ENCODE data around the gene PMM1.

DNA sequence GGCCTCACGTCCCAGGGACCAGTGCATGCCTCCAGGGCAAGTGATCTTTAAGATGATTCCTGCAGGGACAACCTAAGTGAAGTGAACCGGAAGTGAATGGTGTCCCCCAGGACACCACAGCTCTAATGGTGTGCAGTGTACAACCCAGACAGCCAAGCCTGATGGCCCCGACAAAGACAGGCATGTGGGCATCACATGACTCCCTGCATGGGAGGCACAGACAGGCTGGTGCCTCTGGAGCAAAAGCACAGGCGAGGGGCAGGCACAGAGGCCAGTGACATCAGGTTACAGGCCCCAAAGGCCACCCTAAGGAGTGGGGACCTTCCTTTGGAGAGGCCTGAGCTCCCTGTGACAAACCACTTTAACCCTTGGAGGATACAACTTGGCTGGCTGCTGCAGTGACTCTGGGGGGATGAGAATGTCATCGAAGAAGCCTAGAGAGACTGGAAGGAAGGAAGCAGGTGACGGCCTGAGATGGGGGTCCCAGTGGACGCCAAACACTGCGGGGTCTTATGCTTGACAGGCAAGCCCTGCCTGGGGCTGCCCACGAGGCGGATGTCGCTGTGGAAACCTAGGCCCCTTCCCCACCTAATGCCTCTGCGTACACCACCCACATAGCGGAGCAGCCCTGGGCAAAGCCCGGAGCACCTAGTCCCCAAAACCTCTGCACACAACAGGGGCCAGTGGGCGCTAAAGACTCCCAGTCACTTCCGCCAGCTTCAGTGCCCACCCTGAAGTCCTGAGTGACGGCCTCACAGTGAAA is 57.7 kb downstream of the PMM1 start:
- TF ChIP-seq POLR2AphosphoS5 (IDR thresholded peaks at IDR 0.05), result no peak
- TF ChIP-seq, protein P1, sequence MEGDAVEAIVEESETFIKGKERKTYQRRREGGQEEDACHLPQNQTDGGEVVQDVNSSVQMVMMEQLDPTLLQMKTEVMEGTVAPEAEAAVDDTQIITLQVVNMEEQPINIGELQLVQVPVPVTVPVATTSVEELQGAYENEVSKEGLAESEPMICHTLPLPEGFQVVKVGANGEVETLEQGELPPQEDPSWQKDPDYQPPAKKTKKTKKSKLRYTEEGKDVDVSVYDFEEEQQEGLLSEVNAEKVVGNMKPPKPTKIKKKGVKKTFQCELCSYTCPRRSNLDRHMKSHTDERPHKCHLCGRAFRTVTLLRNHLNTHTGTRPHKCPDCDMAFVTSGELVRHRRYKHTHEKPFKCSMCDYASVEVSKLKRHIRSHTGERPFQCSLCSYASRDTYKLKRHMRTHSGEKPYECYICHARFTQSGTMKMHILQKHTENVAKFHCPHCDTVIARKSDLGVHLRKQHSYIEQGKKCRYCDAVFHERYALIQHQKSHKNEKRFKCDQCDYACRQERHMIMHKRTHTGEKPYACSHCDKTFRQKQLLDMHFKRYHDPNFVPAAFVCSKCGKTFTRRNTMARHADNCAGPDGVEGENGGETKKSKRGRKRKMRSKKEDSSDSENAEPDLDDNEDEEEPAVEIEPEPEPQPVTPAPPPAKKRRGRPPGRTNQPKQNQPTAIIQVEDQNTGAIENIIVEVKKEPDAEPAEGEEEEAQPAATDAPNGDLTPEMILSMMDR (IDR thresholded peaks at IDR 0.05), result no peak
- TF ChIP-seq POLR2A (IDR thresholded peaks at IDR 0.05; ENCODE audit: low read depth), result no peak
- no peak for TF ChIP-seq EP300 (IDR thresholded peaks at IDR 0.05)

Data from esophagus muscularis mucosa (tissue), 4 donors.